ENCODE results near the gene POMT2. TPM values are rescaled to one million over a fixed set of nuclear protein-coding genes. Genes with fewer than 3 reads are reported as not detected.
A peak's percentile ranks its signal among the peaks of the same experiment; 100 is the strongest.

The POMT2 gene
- 8.5 and 9.6 TPM in 2 replicates for total RNA-seq
- 11.0 and 12.0 TPM in 2 replicates for polyA plus RNA-seq
- polyA plus RNA-seq (2012): 10.3 and 11.6 TPM in 2 replicates
- 73.4 and 92.5 TPM in 2 replicates for polyA minus RNA-seq (ENCODE audit: low replicate concordance)

DNA sequence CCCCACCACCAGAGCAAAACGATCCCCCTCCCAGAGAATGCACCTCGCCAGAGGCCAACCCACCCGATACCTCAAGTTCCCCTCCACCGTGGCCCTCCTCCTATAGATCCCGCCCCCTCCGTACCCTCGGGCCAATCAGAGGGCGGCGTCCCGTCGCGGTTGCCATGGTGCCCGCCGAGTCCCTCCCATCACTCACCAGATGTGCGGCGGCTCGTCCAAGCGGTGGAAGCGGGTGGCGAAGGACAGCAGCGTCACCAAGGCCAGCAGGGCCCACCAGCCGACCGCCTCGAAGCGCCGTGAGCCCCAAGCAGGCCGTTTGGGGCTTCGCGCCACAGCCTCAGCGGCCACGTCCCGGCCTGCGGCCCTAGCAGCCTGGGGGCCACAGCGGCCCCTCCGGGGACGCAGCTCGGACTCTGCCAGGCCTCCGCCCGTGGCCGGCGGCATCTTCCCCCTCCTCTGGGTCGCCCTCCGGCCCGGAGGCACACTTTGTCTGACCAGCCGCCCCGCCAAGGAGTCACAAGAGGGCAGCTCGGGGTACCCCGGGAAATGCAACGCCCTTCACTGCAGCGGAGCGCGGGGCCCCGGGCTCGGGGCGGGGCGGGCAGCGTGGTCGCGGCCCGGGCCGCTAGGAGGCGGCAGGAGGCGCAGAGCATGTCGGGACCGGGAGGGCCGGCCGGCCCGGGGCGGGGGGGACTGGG lies at the start of gene POMT2:
Gene POMT2 (minus strand): TSS at position 646 of the 698 bp plus-strand sequence. CDS start 202 bp downstream, at position 444.
- peak; percentile 82 to 84 for DNase-seq (ENCODE audit: low read depth in 2 of 2)
- Histone ChIP-seq H3K4me1 (ENCODE audit: control insufficient read depth, extremely low read depth, insufficient read depth, low read length) (no peaks in the 10 kb centered on the region), H3K9ac (ENCODE audit: insufficient read depth, low read length) (peak within 1 kb of the TSS; percentile 92), H3K27ac (ENCODE audit: insufficient read depth, low read length) (peak within 1 kb of the TSS; percentile 95), H2AFZ (ENCODE audit: low read length) (peak within 1 kb of the TSS; percentile 88), H3K4me2 (ENCODE audit: extremely low read depth, insufficient read depth, low read length) (peak within 1 kb of the TSS; percentile 88), H3K79me2 (ENCODE audit: control insufficient read depth, insufficient read depth, low read length) (peaks cover 5% of the 10 kb centered on the region), H3K4me3 (replicated peaks in 1 of 4; ENCODE audit: control extremely low read depth in 1 of 4, insufficient read depth in 1 of 4, low read depth in 3 of 4, low read length in 4 of 4) (peak within 1 kb of the TSS; percentile 65 to 99 (median 82)), H3K9me3 (ENCODE audit: control insufficient read depth, insufficient read depth, low read depth, low read length) (no peaks in the 10 kb centered on the region), H3K27me3 (ENCODE audit: control insufficient read depth, insufficient read depth, low read length) (no peaks in the 10 kb centered on the region), H4K20me1 (ENCODE audit: control insufficient read depth, extremely low read depth, insufficient read depth, low read length) (no peaks in the 10 kb centered on the region), H3K36me3 (ENCODE audit: control insufficient read depth, insufficient read depth, low read length) (no peaks in the 10 kb centered on the region)
- TF ChIP-seq EZH2 (IDR thresholded peaks at IDR 0.05; ENCODE audit: low read length, missing control alignments): no peak
- TF ChIP-seq, protein P1, sequence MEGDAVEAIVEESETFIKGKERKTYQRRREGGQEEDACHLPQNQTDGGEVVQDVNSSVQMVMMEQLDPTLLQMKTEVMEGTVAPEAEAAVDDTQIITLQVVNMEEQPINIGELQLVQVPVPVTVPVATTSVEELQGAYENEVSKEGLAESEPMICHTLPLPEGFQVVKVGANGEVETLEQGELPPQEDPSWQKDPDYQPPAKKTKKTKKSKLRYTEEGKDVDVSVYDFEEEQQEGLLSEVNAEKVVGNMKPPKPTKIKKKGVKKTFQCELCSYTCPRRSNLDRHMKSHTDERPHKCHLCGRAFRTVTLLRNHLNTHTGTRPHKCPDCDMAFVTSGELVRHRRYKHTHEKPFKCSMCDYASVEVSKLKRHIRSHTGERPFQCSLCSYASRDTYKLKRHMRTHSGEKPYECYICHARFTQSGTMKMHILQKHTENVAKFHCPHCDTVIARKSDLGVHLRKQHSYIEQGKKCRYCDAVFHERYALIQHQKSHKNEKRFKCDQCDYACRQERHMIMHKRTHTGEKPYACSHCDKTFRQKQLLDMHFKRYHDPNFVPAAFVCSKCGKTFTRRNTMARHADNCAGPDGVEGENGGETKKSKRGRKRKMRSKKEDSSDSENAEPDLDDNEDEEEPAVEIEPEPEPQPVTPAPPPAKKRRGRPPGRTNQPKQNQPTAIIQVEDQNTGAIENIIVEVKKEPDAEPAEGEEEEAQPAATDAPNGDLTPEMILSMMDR (conservative IDR thresholded peaks at IDR 0.05 in 1 of 2, IDR thresholded peaks at IDR 0.05 in 1 of 2; ENCODE audit: low read depth in 1 of 2, low read length in 2 of 2): peak in 1 of 2 donors; percentile 19

DNA sequence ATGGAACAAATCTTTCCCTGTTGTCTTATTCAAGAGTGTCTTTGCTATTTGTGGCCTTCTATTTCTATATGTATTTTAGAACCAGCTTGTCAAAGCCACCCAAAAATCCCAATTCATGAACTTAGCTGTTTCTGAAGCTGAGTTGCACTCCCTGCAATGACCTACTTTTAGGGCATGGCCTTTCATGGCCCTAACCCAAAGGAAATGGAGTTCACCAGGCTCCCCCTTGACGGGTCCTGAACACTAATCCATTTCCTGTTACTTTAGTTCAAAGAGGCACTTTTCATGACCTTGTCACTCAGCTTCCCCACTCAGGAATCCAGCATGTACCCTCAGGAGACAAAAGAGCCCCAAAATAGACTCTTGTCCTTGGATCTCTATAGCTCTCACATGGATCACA lies 48.6 kb upstream of the POMT2 start:
- no peaks in the 10 kb centered on the region for H3K27me3 ChIP-seq (ENCODE audit: control insufficient read depth, insufficient read depth, low read length)
- no peaks in the 10 kb centered on the region for H3K36me3 ChIP-seq (ENCODE audit: control insufficient read depth, insufficient read depth, low read length)
- no peak overlapping the region for H3K9ac ChIP-seq (ENCODE audit: insufficient read depth, low read length)
- H3K4me3 ChIP-seq (replicated peaks in 1 of 4; ENCODE audit: control extremely low read depth in 1 of 4, insufficient read depth in 1 of 4, low read depth in 3 of 4, low read length in 4 of 4): no peak overlapping the region
- H3K27ac ChIP-seq (ENCODE audit: insufficient read depth, low read length): no peak overlapping the region
- H3K79me2 ChIP-seq (ENCODE audit: control insufficient read depth, insufficient read depth, low read length): no peaks in the 10 kb centered on the region
- H3K4me2 ChIP-seq (ENCODE audit: extremely low read depth, insufficient read depth, low read length): no peak overlapping the region
- TF ChIP-seq EZH2 (IDR thresholded peaks at IDR 0.05; ENCODE audit: low read length, missing control alignments): no peak
- H2AFZ ChIP-seq (ENCODE audit: low read length): no peak overlapping the region
- H3K9me3 ChIP-seq (ENCODE audit: control insufficient read depth, insufficient read depth, low read depth, low read length): no peaks in the 10 kb centered on the region
- no peak for DNase-seq (ENCODE audit: low read depth in 2 of 2)
- H3K4me1 ChIP-seq (ENCODE audit: control insufficient read depth, extremely low read depth, insufficient read depth, low read length): no peaks in the 10 kb centered on the region
- no peaks in the 10 kb centered on the region for H4K20me1 ChIP-seq (ENCODE audit: control insufficient read depth, extremely low read depth, insufficient read depth, low read length)

DNA sequence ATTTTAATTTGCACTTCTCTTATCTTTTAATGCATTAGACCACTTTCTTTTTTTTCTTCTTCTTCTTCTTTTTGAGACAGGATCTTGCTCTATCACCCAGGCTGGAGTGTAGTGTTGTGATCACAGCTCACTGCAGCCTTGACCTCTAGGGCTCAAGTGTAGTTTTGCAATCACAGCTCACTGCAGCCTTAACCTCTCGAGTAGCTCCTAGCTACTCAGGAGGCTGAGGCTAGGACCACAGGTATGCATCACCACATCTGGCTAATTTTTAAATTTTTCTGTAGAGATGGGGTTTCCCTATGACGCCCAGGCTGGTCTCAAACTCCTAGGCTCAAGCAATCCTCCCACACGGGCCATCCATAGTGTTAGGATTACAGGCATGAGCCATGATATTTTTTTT lies 43.5 kb upstream of the POMT2 start:
- Histone ChIP-seq H3K27me3 (ENCODE audit: control insufficient read depth, insufficient read depth, low read length) (no peaks in the 10 kb centered on the region), H4K20me1 (ENCODE audit: control insufficient read depth, extremely low read depth, insufficient read depth, low read length) (no peaks in the 10 kb centered on the region), H3K4me3 (replicated peaks in 1 of 4; ENCODE audit: control extremely low read depth in 1 of 4, insufficient read depth in 1 of 4, low read depth in 3 of 4, low read length in 4 of 4) (no peak overlapping the region), H3K27ac (ENCODE audit: insufficient read depth, low read length) (no peak overlapping the region), H3K9me3 (ENCODE audit: control insufficient read depth, insufficient read depth, low read depth, low read length) (no peaks in the 10 kb centered on the region), H3K79me2 (ENCODE audit: control insufficient read depth, insufficient read depth, low read length) (no peaks in the 10 kb centered on the region), H3K4me2 (ENCODE audit: extremely low read depth, insufficient read depth, low read length) (no peak overlapping the region), H3K4me1 (ENCODE audit: control insufficient read depth, extremely low read depth, insufficient read depth, low read length) (no peaks in the 10 kb centered on the region), H2AFZ (ENCODE audit: low read length) (no peak overlapping the region), H3K36me3 (ENCODE audit: control insufficient read depth, insufficient read depth, low read length) (no peaks in the 10 kb centered on the region), H3K9ac (ENCODE audit: insufficient read depth, low read length) (no peak overlapping the region)
- TF ChIP-seq, protein P1 (conservative IDR thresholded peaks at IDR 0.05 in 1 of 2, IDR thresholded peaks at IDR 0.05 in 1 of 2; ENCODE audit: low read depth in 1 of 2, low read length in 2 of 2): no peak
- TF ChIP-seq EZH2 (IDR thresholded peaks at IDR 0.05; ENCODE audit: low read length, missing control alignments): no peak
- no peak for DNase-seq (ENCODE audit: low read depth in 2 of 2)
